ENCODE data around the gene MRPL27.

MRPL27 gene

DNA sequence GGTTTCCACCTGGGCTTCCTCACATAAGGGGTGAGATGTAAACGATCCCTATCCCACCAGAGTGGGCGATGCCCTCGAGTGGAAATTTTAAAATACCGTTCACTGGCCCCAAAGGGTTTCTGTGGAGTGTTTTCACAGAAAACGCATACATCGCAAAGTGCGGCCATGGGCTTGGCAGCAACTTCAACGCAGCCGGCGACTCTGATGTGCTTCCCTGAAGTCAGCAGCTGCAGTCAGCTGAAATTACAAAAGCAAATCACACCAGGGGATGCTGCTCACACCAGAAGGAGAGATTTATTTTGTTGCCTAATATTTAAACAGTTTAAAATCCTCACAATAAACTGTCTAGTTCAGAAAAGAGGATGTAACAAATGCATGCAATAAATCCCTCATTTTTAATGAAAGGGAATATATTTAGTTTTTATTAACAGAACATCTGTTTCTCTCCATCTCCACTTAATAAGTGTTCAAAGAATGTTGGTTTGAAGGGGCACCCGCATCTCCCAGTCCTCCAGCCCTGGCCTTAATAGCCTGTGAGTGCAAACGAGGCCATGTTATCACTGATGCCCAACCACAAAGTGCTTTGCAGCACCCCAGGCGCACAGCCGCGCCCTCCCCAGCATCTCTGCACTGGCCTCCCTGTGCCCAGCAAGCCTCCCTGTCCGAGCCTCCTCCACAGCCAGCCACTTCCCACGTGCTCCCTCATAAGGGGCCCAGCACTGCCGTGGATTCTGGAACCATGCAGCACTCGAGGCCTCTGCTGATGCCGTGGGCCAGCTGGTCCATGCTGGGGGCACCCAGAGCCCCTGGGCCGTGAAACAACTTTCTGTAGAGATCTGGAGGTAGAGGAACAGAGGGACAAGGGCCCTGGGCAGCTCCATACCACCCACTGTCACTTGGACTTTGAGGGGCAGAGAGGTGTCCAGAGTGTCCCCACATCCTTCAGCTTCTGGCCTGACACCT lies 44.3 kb downstream of the MRPL27 start:
- peaks cover 6% of the 10 kb centered on the region for H3K36me3 Mint-ChIP-seq
- DNase-seq (ENCODE audit: low spot score in 2 of 2) (no peak), ATAC-seq (no peak)
- H3K4me1 Mint-ChIP-seq: peaks cover 29% of the 10 kb centered on the region
- no peak overlapping the region for H3K4me3 Mint-ChIP-seq
- H3K9me3 Mint-ChIP-seq: no peaks in the 10 kb centered on the region
- H3K27ac Mint-ChIP-seq: peak overlapping the region; percentile 70

DNA sequence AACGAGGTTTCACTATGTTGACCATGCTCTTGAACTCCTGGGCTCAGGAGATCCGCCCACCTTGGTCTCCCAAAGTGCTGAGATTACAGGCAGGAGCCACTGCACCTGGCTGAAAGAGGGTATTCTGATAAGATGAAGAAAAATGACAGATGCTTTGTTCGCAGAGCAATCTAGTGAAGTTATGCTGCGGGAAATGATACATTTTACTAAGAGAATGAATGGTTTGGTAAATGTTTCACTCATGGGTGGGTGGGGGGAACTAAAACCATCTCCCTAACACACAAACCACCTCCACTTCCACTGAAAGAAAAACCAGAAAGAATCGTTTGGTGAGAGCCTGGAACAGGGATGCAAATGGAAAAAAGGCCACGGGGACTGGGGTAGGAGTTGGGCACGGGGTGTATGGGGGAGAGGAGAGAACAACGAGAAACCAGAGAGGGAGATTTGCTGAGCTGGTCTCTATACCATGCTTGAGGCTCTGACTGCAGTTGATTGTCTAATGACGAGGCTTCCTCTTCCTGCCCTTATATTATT lies 46.1 kb downstream of the MRPL27 start:
- DNase-seq (ENCODE audit: low spot score in 2 of 2) (no peak), ATAC-seq (peak; percentile 65)
- Mint-ChIP-seq H3K27ac (peak overlapping the region; percentile 70), H3K36me3 (peaks cover 6% of the 10 kb centered on the region), H3K9me3 (no peaks in the 10 kb centered on the region), H3K4me1 (peaks cover 24% of the 10 kb centered on the region), H3K4me3 (peak overlapping the region; percentile 21)

DNA sequence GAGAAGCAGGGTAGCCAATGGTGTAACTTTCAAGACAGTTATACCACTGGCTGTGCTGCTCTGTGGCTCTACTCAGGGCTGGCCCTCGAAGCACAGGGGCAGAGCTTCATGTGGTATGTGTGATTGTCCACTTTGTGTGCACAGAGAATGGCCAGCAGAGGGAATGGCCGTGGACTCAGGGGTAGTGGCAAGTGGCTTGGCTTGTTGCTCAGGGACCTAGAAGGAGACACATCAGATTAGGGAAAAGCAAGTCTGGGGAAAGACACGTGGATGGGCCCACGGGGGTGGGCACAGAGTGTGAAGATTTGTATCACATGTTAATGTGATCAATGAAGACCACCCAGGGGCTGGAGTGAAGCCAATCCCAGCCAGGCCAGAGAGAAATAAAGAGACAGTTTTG lies 47.1 kb downstream of the MRPL27 start:
- Mint-ChIP-seq H3K4me3 (no peak overlapping the region), H3K4me1 (peaks cover 17% of the 10 kb centered on the region), H3K9me3 (no peaks in the 10 kb centered on the region), H3K27ac (peak overlapping the region; percentile 80), H3K36me3 (peaks cover 6% of the 10 kb centered on the region)
- no peak for ATAC-seq
- no peak for DNase-seq (ENCODE audit: low spot score in 2 of 2)

DNA sequence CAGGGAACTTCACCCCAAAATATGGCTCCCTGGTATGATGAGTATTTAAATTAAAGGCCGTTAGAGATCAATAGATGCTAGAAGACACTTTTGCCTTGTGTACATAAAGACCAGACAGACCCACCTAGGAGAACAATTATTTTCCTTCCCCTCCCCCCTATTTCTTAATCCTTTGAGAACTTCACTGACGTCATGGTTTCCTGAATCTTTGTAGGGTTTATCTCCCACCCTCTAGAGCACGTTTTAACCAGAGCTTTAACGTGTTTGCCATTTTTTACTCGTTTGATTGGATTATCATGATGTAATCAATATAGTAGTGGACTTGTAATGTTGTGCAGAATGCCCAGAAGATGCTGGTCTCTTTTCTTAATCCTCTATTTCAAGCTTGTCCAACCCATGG lies 49.9 kb downstream of the MRPL27 start:
- H3K36me3 Mint-ChIP-seq: peaks cover 6% of the 10 kb centered on the region
- peak overlapping the region; percentile 19 for H3K27ac Mint-ChIP-seq
- ATAC-seq: no peak
- peaks cover 17% of the 10 kb centered on the region for H3K4me1 Mint-ChIP-seq
- H3K9me3 Mint-ChIP-seq: no peaks in the 10 kb centered on the region
- DNase-seq (ENCODE audit: low spot score in 2 of 2): no peak
- H3K4me3 Mint-ChIP-seq: no peak overlapping the region

DNA sequence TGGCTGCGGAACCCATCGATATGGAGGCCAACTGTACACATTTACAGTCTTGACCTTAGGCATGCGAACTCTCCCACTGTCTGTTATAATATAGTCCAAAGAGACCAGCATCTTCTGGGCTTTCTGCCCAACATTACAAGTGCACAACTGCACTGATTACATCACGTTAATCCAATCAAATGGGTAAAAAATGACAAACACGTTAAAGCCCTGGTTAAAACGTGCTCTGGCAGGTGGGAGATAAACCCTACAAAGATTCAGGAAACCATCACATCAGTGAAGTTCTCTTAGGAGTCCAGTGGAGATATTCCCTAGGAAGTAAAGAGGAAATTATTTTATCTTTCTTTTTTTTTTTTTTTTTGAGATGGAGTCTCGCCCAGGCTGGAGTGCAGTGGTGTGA lies 50.7 kb downstream of the MRPL27 start:
- ATAC-seq (no peak), DNase-seq (ENCODE audit: low spot score in 2 of 2) (no peak)
- Mint-ChIP-seq H3K4me1 (peaks cover 16% of the 10 kb centered on the region), H3K4me3 (no peak overlapping the region), H3K9me3 (no peaks in the 10 kb centered on the region), H3K27ac (no peak overlapping the region), H3K36me3 (peaks cover 6% of the 10 kb centered on the region)

DNA sequence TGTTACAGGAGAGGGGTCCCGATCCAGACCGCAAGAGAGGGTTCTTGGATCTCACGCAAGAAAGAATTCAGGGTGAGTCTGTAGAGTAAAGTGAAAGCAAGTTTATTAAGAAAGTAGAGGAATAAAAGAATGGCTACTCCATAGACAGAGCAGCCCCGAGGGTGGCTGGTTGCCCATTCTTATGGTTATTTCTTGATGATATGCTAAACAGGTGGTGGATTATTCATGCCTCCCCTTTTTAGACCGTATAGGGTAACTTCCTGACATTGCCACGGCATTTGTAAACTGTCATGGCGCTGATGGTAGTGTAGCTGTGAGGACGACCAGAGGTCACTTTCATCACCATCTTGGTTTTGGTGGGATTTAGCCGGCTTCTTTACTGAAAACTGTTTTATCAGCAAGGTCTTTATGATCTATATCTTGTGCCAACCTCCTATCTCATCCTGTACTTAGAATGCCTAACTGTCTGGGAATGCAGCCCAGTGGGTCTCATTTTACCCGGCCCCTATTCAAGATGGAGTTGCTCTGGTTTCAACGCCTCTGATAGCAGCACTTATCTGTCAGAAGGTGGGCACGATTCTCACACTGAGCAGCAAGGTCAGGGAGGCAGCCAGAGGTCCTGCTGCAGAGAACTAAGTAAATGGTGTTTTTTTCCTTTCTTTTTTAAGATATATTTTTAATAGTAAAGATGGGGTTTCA lies 53.5 kb downstream of the MRPL27 start:
- ATAC-seq (no peak), DNase-seq (ENCODE audit: low spot score in 2 of 2) (no peak)
- H3K4me1 Mint-ChIP-seq: no peaks in the 10 kb centered on the region
- no peaks in the 10 kb centered on the region for H3K9me3 Mint-ChIP-seq
- no peak overlapping the region for H3K27ac Mint-ChIP-seq
- no peaks in the 10 kb centered on the region for H3K36me3 Mint-ChIP-seq
- H3K4me3 Mint-ChIP-seq: no peak overlapping the region

DNA sequence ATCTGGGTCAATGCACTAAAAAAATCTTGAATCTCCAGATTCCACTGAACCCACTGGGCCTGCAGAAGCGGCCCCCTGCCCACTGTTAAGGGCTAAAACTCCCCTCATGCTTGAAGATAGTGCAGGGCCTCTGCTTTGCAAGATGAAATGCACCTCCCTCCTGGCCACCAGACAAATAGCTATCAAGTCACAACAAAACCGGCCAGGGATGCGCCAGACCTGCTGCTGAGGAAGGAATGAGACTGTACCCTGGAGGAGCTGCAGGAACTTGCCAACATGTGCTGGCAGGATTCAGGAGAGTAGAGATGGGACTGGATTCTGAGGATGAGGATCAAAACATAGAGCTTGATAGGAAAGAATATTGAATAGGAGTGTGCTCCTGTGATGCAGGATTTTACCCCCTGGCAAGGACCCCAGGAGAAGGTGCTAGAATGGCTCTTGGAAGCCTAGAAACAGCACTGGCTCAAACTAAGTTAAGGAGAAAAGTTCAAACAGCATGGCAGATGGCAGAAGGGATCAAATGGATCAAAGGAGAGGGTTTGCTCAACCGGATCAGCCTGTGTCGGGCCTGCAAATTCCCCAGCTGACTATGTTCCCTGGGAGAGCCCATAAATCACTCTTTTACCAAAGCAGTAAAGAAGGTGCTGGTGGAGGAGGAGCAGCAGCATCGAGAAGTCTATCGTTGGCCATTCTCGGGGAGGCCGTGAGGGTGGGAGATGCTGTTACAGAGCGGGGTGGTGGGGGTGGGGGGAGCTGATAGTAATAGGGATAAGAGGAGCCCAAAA lies 54.3 kb downstream of the MRPL27 start:
- H3K4me3 Mint-ChIP-seq: no peak overlapping the region
- H3K4me1 Mint-ChIP-seq: no peaks in the 10 kb centered on the region
- ATAC-seq (no peak), DNase-seq (ENCODE audit: low spot score in 2 of 2) (no peak)
- no peaks in the 10 kb centered on the region for H3K9me3 Mint-ChIP-seq
- no peak overlapping the region for H3K27ac Mint-ChIP-seq
- no peaks in the 10 kb centered on the region for H3K36me3 Mint-ChIP-seq

Measured in stimulated activated effector memory CD8-positive, alpha-beta T cell treated with anti-CD3 and anti-CD28 coated beads, Interleukin-12 subunit alpha, Interleukin-12 subunit beta, amount 100 ng/mL, for 72 hours (primary cell).